K562 (cell line): Measurements from ENCODE around the gene NDUFC2. TPM values are rescaled to one million over a fixed set of nuclear protein-coding genes. Genes with fewer than 3 reads are reported as not detected.
A peak's percentile ranks its signal among the peaks of the same experiment; 100 is the strongest.

Experiments
- ATAC-seq: fragments of 200-7000 bp; cut with Tn5 transposase; 3 replicates; pipeline ENCODE4 v1.9.1; 2020; ENCODE audit warnings: moderate library complexity
- BruUV-seq: library from RNA; stranded (reverse); fragments of 400-500 nt; replicated peaks from 2 replicates; lab custom pipeline; 2021; lab: Mats Ljungman, UMichigan
- CTCF ChIA-PET: fragments of 300-600 bp; formaldehyde crosslinking; extraction: SDS; loops from one replicate; lab custom pipeline; 2021; ENCODE audit warnings: low intra/inter-chr PET ratio; lab: Yijun Ruan, JAX
- POLR2A ChIA-PET: fragments of 300-600, 350-650 bp; sonication (Branson Sonifier 250); formaldehyde crosslinking; extraction: SDS; loops from one replicate; lab custom pipeline; 2021; ENCODE audit warnings: antibody characterized with exemption, inconsistent platforms; lab: Yijun Ruan, JAX
- DNase-seq, 4 experiments: peaks; one replicate each; pipeline versions ENCODE4 v3.0.0 to v3.0.0-alpha.2; 2011 to 2018; ENCODE audit warnings: low spot score in 3 of 4, mixed read lengths in 3 of 4; ENCODE audit errors: extremely low read depth in 1 of 4
- FAIRE-seq: peaks from 2 replicates; lab custom pipeline; 2011; peaks lifted over from hg19 to GRCh38; lab: Jason Lieb, UNC
- H2AFZ ChIP-seq: 2 replicates; pipeline ENCODE4 v1.6.0; 2011; ENCODE audit warnings: low read depth, low read length, control low read depth, inconsistent platforms
- H3K27ac ChIP-seq: fragments of 200-600 bp; 3 replicates; pipeline ENCODE4 v1.8.0; 2011; ENCODE audit warnings: low read depth, mild to moderate bottlenecking, control low read depth, inconsistent platforms, low read length, moderate library complexity, mixed read lengths; ENCODE audit errors: extremely low read depth
- H3K27me3 ChIP-seq, 2 experiments: fragments of 300-600 bp in 1 of 2; 2 replicates in 1 of 2; 3 replicates in 1 of 2; pipeline versions ENCODE4 v1.6.0 to v1.8.0; 2011; ENCODE audit warnings: inconsistent platforms in 2 of 2, low read length in 2 of 2, mild to moderate bottlenecking in 1 of 2, mixed read lengths in 1 of 2, moderate library complexity in 1 of 2; ENCODE audit not compliant: control insufficient read depth in 2 of 2, insufficient read depth in 2 of 2
- H3K36me3 ChIP-seq: fragments of 300-600 bp; 3 replicates; pipeline ENCODE4 v1.8.0; 2011; ENCODE audit warnings: mild to moderate bottlenecking, low read length, inconsistent platforms; ENCODE audit not compliant: control insufficient read depth, insufficient read depth
- H3K4me1 ChIP-seq, 2 experiments: fragments of 200-600 bp in 1 of 2; replicated peaks in 1 of 2; 2 replicates in 1 of 2; 3 replicates in 1 of 2; pipeline versions ENCODE4 v1.5.1 to v1.8.0; 2011; ENCODE audit warnings: inconsistent platforms in 2 of 2, low read length in 2 of 2, mild to moderate bottlenecking in 1 of 2, mixed read lengths in 1 of 2, moderate library complexity in 1 of 2; ENCODE audit not compliant: control insufficient read depth in 2 of 2, insufficient read depth in 2 of 2
- H3K4me2 ChIP-seq: 2 replicates; pipeline ENCODE4 v1.6.1; 2011; ENCODE audit warnings: low read length, control low read depth, inconsistent platforms, mixed read lengths; ENCODE audit not compliant: insufficient read depth
- H3K4me3 ChIP-seq: fragments of 200-600 bp; sonication (generic), shearing (Covaris generic); 2 replicates; pipeline ENCODE4 v1.5.1; 2016; ENCODE audit warnings: control low read depth, inconsistent platforms
- H3K79me2 ChIP-seq: fragments of 200-600 bp; 3 replicates; pipeline ENCODE4 v1.8.0; 2011; ENCODE audit warnings: low read length, inconsistent platforms; ENCODE audit not compliant: control insufficient read depth, insufficient read depth
- H3K9ac ChIP-seq, 2 experiments: 2 replicates each; pipeline versions ENCODE4 v1.6.0 to v1.6.1; 2011; ENCODE audit warnings: low read depth in 2 of 2, low read length in 2 of 2, control low read depth in 1 of 2, inconsistent platforms in 1 of 2, mild to moderate bottlenecking in 1 of 2, mixed read lengths in 1 of 2; ENCODE audit not compliant: insufficient read depth in 1 of 2
- H3K9me1 ChIP-seq: one replicate; pipeline ENCODE4 v1.6.0; 2011; ENCODE audit warnings: inconsistent platforms, mild to moderate bottlenecking, low read length, moderate library complexity; ENCODE audit not compliant: control insufficient read depth, insufficient read depth
- H3K9me3 ChIP-seq: replicated peaks from 2 replicates; pipeline ENCODE4 v1.5.1; 2011; ENCODE audit warnings: low read depth, low read length, inconsistent platforms; ENCODE audit not compliant: control insufficient read depth, insufficient read depth
- H4K20me1 ChIP-seq: replicated peaks from 2 replicates; pipeline ENCODE4 v1.6.1; 2011; ENCODE audit warnings: low read length, inconsistent platforms, mixed read lengths; ENCODE audit not compliant: control insufficient read depth, insufficient read depth
- CEBPG ChIP-seq, 3 experiments: fragments of 200-800 bp in 1 of 3; sonication (Bioruptor generic) in 1 of 3; sonication (generic) in 1 of 3; formaldehyde crosslinking in 1 of 3; IDR thresholded peaks in 2 of 3; conservative IDR thresholded peaks in 1 of 3; 2 replicates each; pipeline versions ENCODE4 v1.6.1 to v1.8.0; 2016 to 2022; ENCODE audit warnings: missing compliant biosample characterization in 2 of 3, missing genetic modification characterization in 2 of 3, mild to moderate bottlenecking in 1 of 3, missing genetic modification reagents in 1 of 3
- CREM ChIP-seq: IDR thresholded peaks from 2 replicates; pipeline ENCODE4 v1.6.1; 2014; ENCODE audit warnings: antibody characterized with exemption, low read depth
- GTF2B ChIP-seq: IDR thresholded peaks from 2 replicates; pipeline ENCODE4 v1.6.1; 2011; ENCODE audit not compliant: insufficient read length; ENCODE audit errors: extremely low read depth
- GTF2E2 ChIP-seq: fragments of 200-800 bp; sonication (Bioruptor generic); IDR thresholded peaks from 2 replicates; pipeline ENCODE4 v1.6.1; 2016; ENCODE audit warnings: missing genetic modification characterization, missing compliant biosample characterization
- HBP1 ChIP-seq: fragments of 450-650 bp; formaldehyde crosslinking; IDR thresholded peaks from 2 replicates; pipeline ENCODE4 v1.4.0; 2022; ENCODE audit warnings: missing genetic modification characterization
- MECOM ChIP-seq: fragments of 250-450 bp; sonication (Bioruptor Pico); IDR thresholded peaks from 2 replicates; pipeline ENCODE4 v1.8.0; 2022; ENCODE audit warnings: inconsistent platforms
- NBN ChIP-seq: fragments of 450-650 bp; IDR thresholded peaks from 2 replicates; pipeline ENCODE4 v1.6.1; 2016; ENCODE audit warnings: low read depth, mild to moderate bottlenecking
- PML ChIP-seq: IDR thresholded peaks from 2 replicates; pipeline ENCODE4 v1.6.1; 2012; ENCODE audit warnings: low read length, inconsistent platforms
- RBM15 ChIP-seq: fragments of 200-400 bp; formaldehyde crosslinking; IDR thresholded peaks from 2 replicates; pipeline ENCODE4 v1.6.1; 2018; ENCODE audit warnings: mild to moderate bottlenecking, low read length, moderate library complexity; ENCODE audit not compliant: insufficient read depth
- RBM34 ChIP-seq: fragments of 200-400 bp; formaldehyde crosslinking; IDR thresholded peaks from 2 replicates; pipeline ENCODE4 v1.6.1; 2018; ENCODE audit warnings: low read length, borderline replicate concordance; ENCODE audit not compliant: insufficient read depth
- SMARCA4 ChIP-seq: fragments of 450-650 bp; IDR thresholded peaks from 2 replicates; pipeline ENCODE4 v1.6.1; 2016
- SREBF1 ChIP-seq: fragments of 150-350 bp; IDR thresholded peaks from 2 replicates; pipeline ENCODE4 v1.6.1; 2014; ENCODE audit warnings: antibody characterized with exemption, low read depth, low read length, borderline replicate concordance
- ZNF436 ChIP-seq: fragments of 250-450, 450-650 bp; sonication (Bioruptor Pico); formaldehyde crosslinking; IDR thresholded peaks from 2 replicates; pipeline ENCODE4 v1.7.0; 2020; ENCODE audit warnings: mild to moderate bottlenecking
- ZNF592 ChIP-seq: fragments of 450-650 bp; IDR thresholded peaks from 2 replicates; pipeline ENCODE4 v1.6.1; 2017; ENCODE audit warnings: antibody characterized with exemption, mild to moderate bottlenecking
- WGBS: fragments of 100-300 bp; shearing (Covaris generic); methylation state at CpG from one replicate; pipeline ENCODE4 v1.1.6; 2016; ENCODE audit warnings: low coverage, mixed read lengths; ENCODE audit not compliant: insufficient coverage; ENCODE audit errors: missing lambda C conversion rate; 5-methylcytosine and 5-hydroxymethylcytosine counted together
- in situ Hi-C: fragments of 300-500 bp; cut with MboI; formaldehyde crosslinking; loops from 4 replicates; pipeline ENCODE4 v1.15.0; 2018; ENCODE audit warnings: inconsistent platforms, mixed read lengths
- intact Hi-C: fragments of 100-400 bp; cut with micrococcal nuclease; formaldehyde crosslinking; loops from 2 replicates; pipeline ENCODE4 v1.14.2; 2022
- polyA plus RNA-seq, 8 experiments: library from polyadenylated mRNA; depleted of rRNA in 4 of 8; stranded (reverse) in 5 of 8; unstranded in 3 of 8; fragments of >200 nt; fragmentation: Nextera tagmentation in 2 of 8; fragmentation: Illumina TruSeq in 1 of 8; extraction: Ambion mirVana in 2 of 8; extraction: Trizol in 1 of 8; gene quantifications; 2 replicates each; pipeline versions ENCODE4 v1.2.1 to v1.2.3, GENCODE V29; 2011 to 2014; ENCODE audit warnings: inconsistent platforms in 1 of 8, missing spikeins in 1 of 8
- total RNA-seq, 7 experiments: library from RNA; depleted of rRNA in 6 of 7; stranded (reverse); fragments of >200 nt in 6 of 7; fragmentation: Illumina TruSeq in 2 of 7; extraction: Trizol in 2 of 7; gene quantifications; 2 replicates each; pipeline versions ENCODE4 v1.2.1 to v1.2.3, GENCODE V29; 2011 to 2021; ENCODE audit warnings: low replicate concordance in 1 of 7

Gene NDUFC2
- total and polyA plus RNA-seq, 9 of the 15 experiments (the other 6 are each of a cell fraction or from before 2014, with no cell fraction given), result 168 to 1,119 (median 442) TPM

GRCh38 chr11:78080084-78080817, 589 bp upstream of the NDUFC2 start:
- BruUV-seq, result TSS peak; percentile 88
- in situ Hi-C loops, result no loop called here
- Histone ChIP-seq H3K27ac (peak overlapping the region; percentile 90), H3K79me2 (peaks cover 55% of the 10 kb centered on the region), H3K9ac (peak overlapping the region; percentile 91 to 99), H2AFZ (peak overlapping the region; percentile 95), H3K9me3 (no peaks in the 10 kb centered on the region), H3K4me3 (peak overlapping the region; percentile 92), H3K4me2 (peak overlapping the region; percentile 99), H3K4me1 (peaks cover 23 to 31% of the 10 kb centered on the region in 2 experiments), H3K36me3 (peaks cover 29% of the 10 kb centered on the region), H4K20me1 (peaks cover 9% of the 10 kb centered on the region; the same call in 1 of the 2 replicates), H3K27me3 (no peaks in the 10 kb centered on the region), H3K9me1 (no peaks in the 10 kb centered on the region)
- DNase-seq (peak in 1 of 4 experiments; percentile 43), ATAC-seq (peak; percentile 12), FAIRE-seq (no peak)
- intact Hi-C loops, result loop anchor here (10.0 kb wide), 1 partner anchor 215 kb away; no protein-coding TSS in a partner anchor
- ChIA-PET POLR2A (interaction anchor here (0.6 to 2.9 kb wide), 8 partner anchors 8 to 959 kb away, joined by 3 to 12 read pairs (median 4); partner anchors contain the start of gene ALG8), CTCF (interaction anchor here (0.7 kb wide), 1 partner anchor 34 kb away, joined by 3 read pairs; no protein-coding TSS in a partner anchor)
- WGBS, result 4% methylated on average over 23 of the region's 23 CpGs
- TF ChIP-seq RBM15, result no peak
- no peak for TF ChIP-seq ZNF436 (CRISPR knock-in tag)
- no peak for TF ChIP-seq CREM
- no peak for TF ChIP-seq HBP1 (CRISPR knock-in tag)
- TF ChIP-seq SMARCA4, result 0 out of 2 replicates have a peak, but pooled peaks have one; percentile 2
- 0 out of 2 replicates have a peak, but pooled peaks have one; percentile 14 for TF ChIP-seq SREBF1
- peak; percentile 41; the same call in 1 of the 2 replicates for TF ChIP-seq GTF2E2 (tag)
- TF ChIP-seq PML, result 0 out of 2 replicates have a peak, but pooled peaks have one; percentile 1
- TF ChIP-seq GTF2B, result no peak
- 0 out of 2 replicates have a peak, but pooled peaks have one; percentile 43 for TF ChIP-seq MECOM (CRISPR knock-in tag)
- TF ChIP-seq CEBPG (CRISPR knock-in tag; IDR thresholded peaks at IDR 0.05), result no peak
- TF ChIP-seq CEBPG (tag; conservative IDR thresholded peaks at IDR 0.05 in 1 of 2, IDR thresholded peaks at IDR 0.05 in 1 of 2), result peak in 1 of 2 experiments; percentile 76; a peak in 2 of 4 replicates
- no peak for TF ChIP-seq RBM34
- 0 out of 2 replicates have a peak, but pooled peaks have one; percentile 1 for TF ChIP-seq NBN
- TF ChIP-seq ZNF592, result 0 out of 2 replicates have a peak, but pooled peaks have one; percentile 55
